ENCODE measurements around the gene ARPC2.
A peak's percentile ranks its signal among the peaks of the same experiment; 100 is the strongest.
"Not testable (repeated sequence)": the region's sequence is repeated elsewhere in the genome, so short reads cannot be mapped to it uniquely, and the experiment has no call there.

Gene ARPC2

GRCh38 chr2:218270721-218271486 is 53.9 kb downstream of the ARPC2 start:
- no peak for DNase-seq (ENCODE audit: low read depth in 2 of 3, low spot score in 2 of 3)

DNA sequence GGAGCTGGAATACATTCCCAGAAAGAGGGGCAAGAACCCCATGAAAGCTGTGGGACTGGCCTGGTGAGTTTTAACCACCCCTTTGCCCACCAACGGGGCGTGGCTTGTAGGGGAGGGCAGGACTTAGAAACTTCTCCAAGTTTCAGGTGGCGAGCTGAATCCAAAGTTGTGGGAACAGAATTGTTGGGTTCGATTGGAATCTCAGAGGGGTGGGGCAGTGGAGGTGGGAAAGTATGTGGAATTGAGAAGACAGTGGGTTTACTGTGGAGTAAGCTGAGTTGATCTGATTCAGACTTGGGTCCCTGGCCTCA is 54.5 kb downstream of the ARPC2 start:
- no peak for DNase-seq (ENCODE audit: low read depth in 2 of 3, low spot score in 2 of 3)

DNA sequence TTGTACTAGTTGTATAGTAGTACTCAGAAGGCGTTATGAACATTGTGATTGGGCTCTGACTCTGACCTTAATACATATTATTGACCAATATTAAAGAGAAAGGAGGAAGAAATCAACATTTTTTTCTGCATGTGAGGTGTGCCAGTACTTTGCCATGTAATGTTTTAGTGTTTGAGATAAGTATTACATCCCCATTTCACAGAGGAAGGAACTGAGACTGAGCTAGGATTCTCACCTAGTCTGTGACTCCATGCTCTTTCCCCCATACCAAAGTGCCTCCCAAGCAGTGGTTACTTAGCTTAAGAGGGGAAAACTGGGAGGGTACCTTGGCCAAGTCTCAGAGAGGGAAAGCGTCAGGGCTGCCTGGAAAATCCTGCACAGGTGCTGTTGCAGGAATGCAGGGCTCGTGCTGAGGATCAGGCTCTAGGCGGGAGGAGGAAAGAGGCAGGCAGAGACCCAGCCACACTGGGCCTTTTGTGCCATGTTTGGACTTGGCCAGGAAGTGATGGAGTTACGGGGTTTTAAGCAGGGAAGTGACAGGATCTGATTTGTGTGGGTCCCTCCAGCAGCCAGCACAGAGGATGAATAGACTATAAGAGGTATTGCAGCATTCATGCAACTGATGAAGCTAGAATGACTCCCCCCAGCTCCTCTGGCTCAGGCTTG is 55.0 kb downstream of the ARPC2 start:
- DNase-seq (ENCODE audit: low read depth in 2 of 3, low spot score in 2 of 3), result no peak

GRCh38 chr2:218272531-218273212 is 55.7 kb downstream of the ARPC2 start:
- DNase-seq (ENCODE audit: low read depth in 2 of 3, low spot score in 2 of 3), result peak in 1 of 3 experiments; percentile 57

DNA sequence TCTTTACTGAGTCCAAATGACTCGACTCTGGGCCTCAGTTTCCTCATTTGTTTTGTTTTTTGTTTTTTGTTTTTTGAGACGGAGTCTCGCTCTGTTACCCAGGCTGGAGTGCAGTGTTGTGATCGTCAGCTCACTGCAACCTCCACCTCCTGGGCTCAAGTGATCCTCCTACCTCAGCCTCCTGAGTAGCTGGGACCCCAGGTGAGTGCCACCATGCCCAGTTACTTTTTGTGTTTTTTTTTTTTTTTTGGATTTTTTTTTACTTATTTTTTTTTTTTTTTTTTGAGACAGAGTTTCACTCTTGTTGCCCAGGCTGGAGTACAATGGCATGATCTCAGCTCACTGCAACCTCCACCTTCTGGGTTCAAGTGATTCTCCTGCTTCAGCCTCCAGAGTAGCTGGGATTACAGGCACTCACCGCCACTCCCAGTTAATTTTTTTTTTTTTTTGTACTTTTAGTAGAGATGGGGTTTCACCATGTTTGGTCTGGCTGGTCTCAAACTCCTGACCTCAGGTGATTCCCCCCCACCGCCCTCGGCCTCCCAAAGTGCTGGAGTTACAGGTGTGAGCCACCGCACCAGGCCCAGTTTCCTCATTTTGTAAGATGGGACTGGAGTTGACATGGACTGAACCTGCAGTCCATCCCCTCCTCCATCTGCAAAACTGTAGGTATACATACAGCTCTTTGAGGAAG is 56.4 kb downstream of the ARPC2 start:
- DNase-seq (ENCODE audit: low read depth in 2 of 3, low spot score in 2 of 3), result not testable (repeated sequence)

DNA sequence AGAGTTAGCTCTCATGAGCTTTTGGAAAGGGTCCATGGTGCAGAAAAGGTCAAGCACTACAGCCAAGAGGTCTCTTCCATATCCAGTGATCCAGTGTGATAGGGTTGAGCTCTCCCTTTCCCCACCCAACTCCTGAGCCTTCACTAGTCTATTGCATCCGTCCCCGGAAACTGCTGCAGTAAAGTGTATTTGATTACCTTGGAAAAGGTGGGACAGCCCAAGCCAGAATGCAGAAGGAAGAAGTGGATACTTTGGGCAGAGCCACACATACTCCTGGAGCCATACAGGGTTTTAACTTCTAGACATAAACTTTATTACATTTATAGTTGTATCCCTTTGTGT is 56.9 kb downstream of the ARPC2 start:
- no peak for DNase-seq (ENCODE audit: low read depth in 2 of 3, low spot score in 2 of 3)

DNA sequence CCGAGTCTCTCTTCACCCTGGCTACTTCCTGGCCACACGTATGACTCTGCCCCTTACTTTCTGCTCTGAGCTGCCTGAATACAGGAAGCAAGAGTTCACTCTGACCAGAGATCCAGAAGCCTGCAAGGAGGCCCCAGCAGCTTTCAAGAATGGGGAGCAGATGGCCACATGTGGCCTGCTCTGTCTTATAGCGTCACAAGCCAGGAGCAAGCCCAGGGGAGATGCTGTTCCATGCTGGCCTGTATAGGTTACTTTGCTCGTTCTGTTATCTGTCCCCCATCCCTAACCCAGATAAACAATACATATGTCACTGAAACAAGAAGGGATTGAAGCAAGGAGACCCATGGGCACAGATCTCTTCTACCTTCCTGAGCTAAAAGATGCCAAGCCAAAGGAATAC is 57.6 kb downstream of the ARPC2 start:
- DNase-seq (ENCODE audit: low read depth in 2 of 3, low spot score in 2 of 3), result no peak

- DNase-seq (ENCODE audit: low read depth in 2 of 3, low spot score in 2 of 3), result no peak
Observed at GRCh38 chr2:218275371-218276072, 58.5 kb downstream of the ARPC2 start.

DNA sequence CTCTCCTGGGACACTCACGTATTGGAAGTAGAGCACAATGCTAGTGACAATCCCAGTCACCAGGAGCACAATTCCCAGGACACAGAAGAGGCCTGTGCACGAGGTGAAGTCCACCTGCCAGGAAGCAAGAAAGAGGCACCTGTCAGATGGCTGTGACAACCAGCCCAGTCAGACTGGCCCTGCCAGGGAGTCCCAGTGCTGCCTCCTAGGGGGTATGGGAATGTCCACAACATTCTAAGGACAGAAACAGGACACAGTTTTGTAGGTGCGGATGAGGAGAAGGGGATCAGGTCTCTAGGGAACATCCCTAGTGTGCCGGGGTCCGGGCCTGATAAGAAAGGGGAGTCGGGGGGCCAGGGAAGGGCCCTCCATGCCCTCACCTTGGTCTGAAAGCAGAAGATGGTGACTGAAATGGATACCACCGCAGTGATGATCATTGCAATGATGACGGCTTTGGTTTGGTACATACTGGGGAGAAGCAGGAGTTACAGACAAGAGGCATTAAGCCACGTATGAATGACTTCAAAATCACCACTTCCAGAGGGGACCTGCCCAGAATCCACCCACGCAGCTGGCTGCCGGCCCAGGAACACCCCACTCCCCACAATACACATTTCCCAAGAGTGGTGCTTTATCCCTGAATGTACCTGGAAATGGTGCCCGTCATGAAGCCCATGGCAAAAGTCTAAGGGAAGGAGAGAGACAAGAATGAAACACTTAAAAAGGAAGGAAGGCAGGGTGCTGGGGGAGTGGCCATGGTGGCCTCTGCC is 60.2 kb downstream of the ARPC2 start:
- DNase-seq (ENCODE audit: low read depth in 2 of 3, low spot score in 2 of 3), result no peak

- no peak for DNase-seq (ENCODE audit: low read depth in 2 of 3, low spot score in 2 of 3)
Observed at GRCh38 chr2:218277921-218278320, 60.9 kb downstream of the ARPC2 start.

DNA sequence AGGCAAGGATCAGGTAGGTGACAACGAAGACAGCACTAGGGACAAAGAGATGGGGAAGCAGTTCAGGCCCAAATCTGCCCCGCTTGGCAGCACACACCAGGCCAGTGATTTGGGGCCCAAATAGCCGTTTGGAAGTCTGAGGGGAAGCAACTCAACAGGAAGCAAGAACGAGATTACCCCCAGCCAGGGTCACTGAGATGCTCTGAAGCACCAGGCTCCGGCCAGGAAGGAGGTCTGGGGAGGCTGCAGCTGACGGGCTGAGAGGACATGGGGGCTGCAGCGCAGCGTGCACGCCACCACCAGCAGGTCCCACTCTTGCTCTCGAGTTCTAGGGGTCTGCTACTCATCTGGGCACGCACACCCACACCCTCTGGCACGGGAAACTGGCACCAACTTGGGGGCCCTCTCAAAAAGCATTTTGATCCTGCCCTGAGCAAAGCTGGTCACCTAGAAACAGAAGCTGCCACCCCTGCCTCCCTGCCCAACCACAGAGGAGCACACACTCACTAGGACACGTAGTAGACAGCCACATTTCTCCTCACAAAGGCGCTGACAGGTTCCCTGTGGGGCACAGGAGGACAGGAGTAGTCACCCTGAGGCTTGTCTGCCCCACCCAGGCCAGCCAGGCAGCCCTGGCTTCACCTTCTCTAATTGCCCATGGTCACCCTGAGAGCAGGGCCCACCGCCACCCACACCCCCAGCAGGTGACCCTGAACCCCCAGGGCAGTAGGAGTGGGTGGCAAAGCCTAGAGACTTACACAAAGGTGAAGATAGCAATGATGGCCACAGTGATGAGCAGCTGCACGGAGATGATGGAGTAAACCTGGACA is 61.8 kb downstream of the ARPC2 start:
- no peak for DNase-seq (ENCODE audit: low read depth in 2 of 3, low spot score in 2 of 3)

GRCh38 chr2:218280260-218280870 is 63.4 kb downstream of the ARPC2 start:
- no peak for DNase-seq (ENCODE audit: low read depth in 2 of 3, low spot score in 2 of 3)

GRCh38 chr2:218281449-218281848 is 64.5 kb downstream of the ARPC2 start:
- no peak for DNase-seq (ENCODE audit: low read depth in 2 of 3, low spot score in 2 of 3)

DNA sequence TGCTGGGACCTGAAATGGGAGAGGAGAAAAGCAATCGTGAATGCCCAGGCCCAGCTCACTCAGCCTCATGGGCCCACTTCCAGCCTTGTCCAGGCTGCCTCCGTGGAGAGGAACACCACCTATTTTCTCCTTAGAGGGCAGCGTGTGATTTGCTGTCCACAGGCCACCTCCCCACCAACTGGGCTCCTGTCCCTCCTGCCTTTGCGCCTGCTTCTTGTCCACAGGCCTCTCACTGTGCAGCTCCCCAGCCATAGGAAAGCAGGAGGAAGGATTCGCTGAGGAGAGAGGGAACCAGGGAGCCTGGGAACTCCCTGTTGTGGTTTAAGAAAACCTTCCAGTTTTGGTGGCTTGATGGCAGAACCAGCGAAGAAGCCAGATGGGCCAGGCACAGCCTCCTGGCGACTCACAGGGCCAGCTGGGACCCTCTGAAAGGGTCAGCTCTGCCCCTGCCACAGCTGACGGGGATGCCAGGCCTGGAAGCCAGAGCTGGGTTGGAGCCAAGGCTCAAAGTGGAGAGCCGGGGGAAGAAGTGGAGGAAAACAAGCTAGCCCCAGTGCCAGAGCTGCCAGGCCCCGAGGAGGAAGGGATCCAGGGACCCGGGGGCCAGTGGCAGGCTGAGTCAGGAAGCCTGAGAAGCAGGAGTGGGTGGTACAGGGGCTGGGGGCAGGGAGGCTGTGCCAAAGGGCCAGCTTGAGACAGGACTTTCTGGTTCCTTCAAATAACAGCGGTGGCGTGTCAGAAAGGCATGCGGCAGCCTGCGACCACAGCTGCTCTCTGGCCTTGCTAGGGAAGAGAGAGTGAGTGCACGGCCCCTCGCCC is 65.4 kb downstream of the ARPC2 start:
- no peak for DNase-seq (ENCODE audit: low read depth in 2 of 3, low spot score in 2 of 3)

DNA sequence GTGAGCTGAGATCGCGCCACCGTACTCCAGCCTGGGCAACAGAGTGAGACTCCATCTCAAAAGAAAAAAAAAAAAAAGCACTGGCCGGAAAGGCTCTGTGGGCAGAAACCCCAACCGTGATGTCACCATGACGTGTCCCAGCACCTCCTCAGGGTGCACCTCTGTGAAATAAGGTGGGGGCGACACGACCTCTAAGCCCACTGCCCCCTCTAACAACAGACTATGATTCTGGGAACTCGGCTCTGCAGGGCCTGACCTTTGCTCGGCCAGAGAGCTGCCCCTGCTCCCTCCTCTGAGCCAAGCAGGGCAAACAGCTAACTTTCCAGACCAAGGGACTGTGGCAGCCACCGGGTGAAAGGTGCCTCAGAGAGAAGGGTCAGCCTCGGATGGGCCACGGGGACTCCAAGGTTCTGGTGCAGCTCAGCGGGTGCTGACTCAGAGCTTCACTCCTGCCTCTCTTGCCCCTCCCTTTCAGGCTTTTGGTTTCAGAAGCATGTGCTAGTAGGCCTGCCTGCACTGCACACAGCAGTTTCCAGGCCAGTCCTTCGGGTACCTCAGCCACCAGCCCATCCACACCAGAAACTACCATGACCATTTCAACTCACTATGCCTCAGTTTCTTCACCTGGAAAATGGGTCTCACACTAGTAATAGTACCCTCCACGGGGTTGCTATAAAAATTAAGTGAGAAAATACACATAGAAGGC is 67.3 kb downstream of the ARPC2 start:
- peak in 2 of 3 experiments; percentile 33 to 49 for DNase-seq (ENCODE audit: low read depth in 2 of 3, low spot score in 2 of 3)

- DNase-seq (ENCODE audit: low read depth in 2 of 3, low spot score in 2 of 3), result no peak
Observed at GRCh38 chr2:218285604-218286003, 68.6 kb downstream of the ARPC2 start.

DNA sequence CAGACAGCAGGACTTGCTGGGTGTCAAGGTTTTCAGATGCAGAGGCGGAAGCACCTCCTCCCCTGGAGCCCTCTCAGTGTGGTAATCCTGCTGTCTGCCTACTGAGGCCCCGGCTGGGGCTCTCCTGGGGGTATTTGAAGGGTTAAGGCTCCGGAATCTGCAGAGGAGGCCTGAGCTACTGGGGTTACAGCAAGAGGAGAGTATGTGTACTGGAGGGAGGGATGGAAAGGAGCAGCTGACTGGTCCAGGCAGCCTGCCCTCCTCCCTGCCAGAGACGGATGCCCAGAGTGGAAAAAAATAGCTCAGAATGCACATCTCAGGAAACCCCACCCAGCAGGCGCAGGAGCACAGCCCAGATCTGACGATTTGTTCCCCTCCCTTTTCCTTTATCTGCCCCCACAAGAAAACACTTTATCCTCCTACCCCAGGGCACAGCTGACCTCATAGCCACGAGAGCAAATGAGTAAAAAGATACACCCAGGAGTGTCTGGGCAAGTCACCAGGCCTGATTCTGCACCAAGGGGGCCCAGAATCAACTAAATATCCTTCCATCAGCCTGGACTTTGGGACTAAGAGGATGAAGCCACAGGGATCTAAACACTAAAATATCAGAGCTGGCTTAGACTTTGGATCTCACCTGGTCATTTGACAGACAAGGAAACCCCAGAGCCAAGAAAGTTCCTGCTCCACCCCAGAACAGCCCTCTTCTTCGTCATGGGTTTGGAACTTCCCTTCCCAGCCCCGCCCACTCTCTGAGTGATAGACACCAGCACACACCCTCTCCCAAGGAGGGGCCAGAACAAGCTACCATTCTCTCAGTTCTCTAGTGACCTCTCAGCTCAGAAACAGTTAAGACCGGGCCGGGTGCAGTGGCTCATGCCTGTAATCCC is 69.8 kb downstream of the ARPC2 start:
- peak in 2 of 3 experiments; percentile 50 to 71 for DNase-seq (ENCODE audit: low read depth in 2 of 3, low spot score in 2 of 3)
